WTC11 (cell line): ENCODE measurements around the gene STX8.

Experiments
- CREB1 ChIP-seq: sonication (generic); formaldehyde crosslinking; IDR thresholded peaks from 2 replicates; pipeline ENCODE4 v1.8.0; 2023; ENCODE audit warnings: mild to moderate bottlenecking, missing genetic modification reagents
- ETV6 ChIP-seq: sonication (generic); formaldehyde crosslinking; IDR thresholded peaks from 2 replicates; pipeline ENCODE4 v1.8.1; 2022; ENCODE audit warnings: mild to moderate bottlenecking, missing genetic modification reagents
- ZNF423 ChIP-seq: fragments of 250-450 bp; sonication (Bioruptor Pico); IDR thresholded peaks from 2 replicates; pipeline ENCODE4 v2.1.2; 2022; ENCODE audit warnings: mild to moderate bottlenecking, moderate library complexity
- TF ChIP-seq, protein P1 (sequence below): fragments of 200-600 bp; IDR thresholded peaks from 2 replicates; pipeline ENCODE4 v1.8.0; 2022; ENCODE audit warnings: antibody characterized with exemption
- TF ChIP-seq, protein P2 (sequence below): sonication (generic); formaldehyde crosslinking; IDR thresholded peaks from 2 replicates; pipeline ENCODE4 v1.8.1; 2023; ENCODE audit warnings: mild to moderate bottlenecking, missing genetic modification reagents
- TF ChIP-seq, protein P3 (sequence below): sonication (generic); formaldehyde crosslinking; IDR thresholded peaks from 2 replicates; pipeline ENCODE4 v1.8.1; 2023; ENCODE audit warnings: mild to moderate bottlenecking, missing genetic modification reagents, moderate library complexity

DNA sequence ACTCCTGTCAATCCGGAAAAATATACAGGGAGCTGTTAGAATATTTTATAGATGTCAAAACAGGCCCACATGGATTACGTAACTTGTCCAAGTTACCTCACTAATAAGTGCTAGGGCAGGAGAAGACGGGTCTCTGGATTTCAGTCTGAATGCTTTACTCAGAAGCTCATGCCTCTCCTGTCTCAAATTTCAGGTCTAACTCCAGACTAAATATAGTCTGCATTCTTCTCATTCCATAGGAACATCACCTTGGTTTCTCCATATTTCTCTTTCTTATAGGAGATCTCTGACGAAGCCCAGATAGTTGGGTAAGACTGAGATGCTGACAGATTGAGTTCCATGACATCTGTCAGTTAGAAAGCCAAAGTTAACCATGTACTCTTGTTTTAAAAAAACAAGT lies 174.2 kb downstream of the STX8 start:
- TF ChIP-seq, protein P1, sequence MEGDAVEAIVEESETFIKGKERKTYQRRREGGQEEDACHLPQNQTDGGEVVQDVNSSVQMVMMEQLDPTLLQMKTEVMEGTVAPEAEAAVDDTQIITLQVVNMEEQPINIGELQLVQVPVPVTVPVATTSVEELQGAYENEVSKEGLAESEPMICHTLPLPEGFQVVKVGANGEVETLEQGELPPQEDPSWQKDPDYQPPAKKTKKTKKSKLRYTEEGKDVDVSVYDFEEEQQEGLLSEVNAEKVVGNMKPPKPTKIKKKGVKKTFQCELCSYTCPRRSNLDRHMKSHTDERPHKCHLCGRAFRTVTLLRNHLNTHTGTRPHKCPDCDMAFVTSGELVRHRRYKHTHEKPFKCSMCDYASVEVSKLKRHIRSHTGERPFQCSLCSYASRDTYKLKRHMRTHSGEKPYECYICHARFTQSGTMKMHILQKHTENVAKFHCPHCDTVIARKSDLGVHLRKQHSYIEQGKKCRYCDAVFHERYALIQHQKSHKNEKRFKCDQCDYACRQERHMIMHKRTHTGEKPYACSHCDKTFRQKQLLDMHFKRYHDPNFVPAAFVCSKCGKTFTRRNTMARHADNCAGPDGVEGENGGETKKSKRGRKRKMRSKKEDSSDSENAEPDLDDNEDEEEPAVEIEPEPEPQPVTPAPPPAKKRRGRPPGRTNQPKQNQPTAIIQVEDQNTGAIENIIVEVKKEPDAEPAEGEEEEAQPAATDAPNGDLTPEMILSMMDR, result no peak
- TF ChIP-seq ZNF423 (CRISPR knock-in tag), result no peak
- TF ChIP-seq CREB1, result no peak
- TF ChIP-seq, protein P2, sequence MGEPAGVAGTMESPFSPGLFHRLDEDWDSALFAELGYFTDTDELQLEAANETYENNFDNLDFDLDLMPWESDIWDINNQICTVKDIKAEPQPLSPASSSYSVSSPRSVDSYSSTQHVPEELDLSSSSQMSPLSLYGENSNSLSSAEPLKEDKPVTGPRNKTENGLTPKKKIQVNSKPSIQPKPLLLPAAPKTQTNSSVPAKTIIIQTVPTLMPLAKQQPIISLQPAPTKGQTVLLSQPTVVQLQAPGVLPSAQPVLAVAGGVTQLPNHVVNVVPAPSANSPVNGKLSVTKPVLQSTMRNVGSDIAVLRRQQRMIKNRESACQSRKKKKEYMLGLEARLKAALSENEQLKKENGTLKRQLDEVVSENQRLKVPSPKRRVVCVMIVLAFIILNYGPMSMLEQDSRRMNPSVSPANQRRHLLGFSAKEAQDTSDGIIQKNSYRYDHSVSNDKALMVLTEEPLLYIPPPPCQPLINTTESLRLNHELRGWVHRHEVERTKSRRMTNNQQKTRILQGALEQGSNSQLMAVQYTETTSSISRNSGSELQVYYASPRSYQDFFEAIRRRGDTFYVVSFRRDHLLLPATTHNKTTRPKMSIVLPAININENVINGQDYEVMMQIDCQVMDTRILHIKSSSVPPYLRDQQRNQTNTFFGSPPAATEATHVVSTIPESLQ, result no peak
- no peak for TF ChIP-seq ETV6 (CRISPR knock-in tag)
- TF ChIP-seq, protein P3, sequence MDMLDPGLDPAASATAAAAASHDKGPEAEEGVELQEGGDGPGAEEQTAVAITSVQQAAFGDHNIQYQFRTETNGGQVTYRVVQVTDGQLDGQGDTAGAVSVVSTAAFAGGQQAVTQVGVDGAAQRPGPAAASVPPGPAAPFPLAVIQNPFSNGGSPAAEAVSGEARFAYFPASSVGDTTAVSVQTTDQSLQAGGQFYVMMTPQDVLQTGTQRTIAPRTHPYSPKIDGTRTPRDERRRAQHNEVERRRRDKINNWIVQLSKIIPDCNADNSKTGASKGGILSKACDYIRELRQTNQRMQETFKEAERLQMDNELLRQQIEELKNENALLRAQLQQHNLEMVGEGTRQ, result no peak
